Muscle of back (tissue), 13 donors: ENCODE measurements around the gene CACNB3. TPM values are rescaled to one million over a fixed set of nuclear protein-coding genes. Genes with fewer than 3 reads are reported as not detected.

Experiments used
- DNase-seq, 3 donors: peaks; one replicate each; pipeline versions ENCODE4 v3.0.0 to v3.0.0-alpha.2; 2013
- long read RNA-seq, 9 donors: transcript quantifications; one replicate each; lab custom pipeline, GENCODE V29; 2026
- polyA plus RNA-seq, 10 donors: library from polyadenylated mRNA; unstranded; fragments of 120-200 nt; gene quantifications; one replicate each; pipeline ENCODE4 v1.2.1, GENCODE V29; 2013; ENCODE audit not compliant: insufficient read length in 10 of 10

The CACNB3 gene
- polyA plus RNA-seq = 10 to 100 TPM; 13.4 to 27.0 (median 15.6) TPM
- long read RNA-seq, donor 1, partial matches to known transcripts = 0 of 2 reads
- long read RNA-seq, donor 1, other reads (novel, unspliced or antisense) = 0 of 2 reads
- long read RNA-seq, donor 2 = 0 reads
- long read RNA-seq, donor 3, partial matches to known transcripts = 0 of 1 reads
- long read RNA-seq, donor 3, other reads (novel, unspliced or antisense) = 0 of 1 reads
- long read RNA-seq, donor 4, partial matches to known transcripts = 0 of 3 reads
- long read RNA-seq, donor 4, other reads (novel, unspliced or antisense) = 0 of 3 reads
- long read RNA-seq, donor 5, partial matches to known transcripts = 0 of 2 reads
- long read RNA-seq, donor 5, other reads (novel, unspliced or antisense) = 0 of 2 reads
- long read RNA-seq, donor 6, partial matches to known transcripts = 0 of 1 reads
- long read RNA-seq, donor 6, other reads (novel, unspliced or antisense) = 0 of 1 reads
- long read RNA-seq, donor 7, partial matches to known transcripts = 0 of 2 reads
- long read RNA-seq, donor 7, other reads (novel, unspliced or antisense) = 0 of 2 reads
- long read RNA-seq, donor 8 = 0 reads
- long read RNA-seq, donor 9 = 0 reads

GRCh38 chr12:48817873-48818830, at the start of gene CACNB3:
Gene CACNB3 (plus strand): TSS chr12:48818496. CDS start chr12:48818930, 434 bp downstream.
- peak in 2 of 3 donors; percentile 66 to 87 for DNase-seq

DNA sequence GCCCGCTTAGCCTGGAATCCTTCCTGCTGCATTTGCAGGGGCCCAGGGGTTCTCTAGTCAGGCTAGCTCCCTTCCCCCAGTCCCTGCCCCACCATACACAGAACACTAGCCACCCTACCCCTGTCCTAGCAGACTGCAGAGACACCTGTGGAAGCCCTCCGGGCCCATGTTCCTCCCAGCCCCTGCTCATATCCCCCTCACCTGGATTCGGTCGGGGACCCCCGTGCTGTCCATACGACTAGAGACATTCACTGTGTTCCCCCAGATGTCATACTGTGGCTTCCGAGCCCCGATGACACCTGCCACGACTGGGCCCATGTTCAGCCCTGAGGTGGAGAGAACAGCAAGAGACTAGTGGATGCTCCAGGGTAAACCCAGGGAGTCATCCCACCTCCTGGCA, 49.6 kb upstream of the CACNB3 start:
- DNase-seq = no peak

GRCh38 chr12:48770756-48771155, 47.5 kb upstream of the CACNB3 start:
- DNase-seq = no peak

- no peak for DNase-seq
Observed at GRCh38 chr12:48771588-48772112, 46.6 kb upstream of the CACNB3 start.

DNA sequence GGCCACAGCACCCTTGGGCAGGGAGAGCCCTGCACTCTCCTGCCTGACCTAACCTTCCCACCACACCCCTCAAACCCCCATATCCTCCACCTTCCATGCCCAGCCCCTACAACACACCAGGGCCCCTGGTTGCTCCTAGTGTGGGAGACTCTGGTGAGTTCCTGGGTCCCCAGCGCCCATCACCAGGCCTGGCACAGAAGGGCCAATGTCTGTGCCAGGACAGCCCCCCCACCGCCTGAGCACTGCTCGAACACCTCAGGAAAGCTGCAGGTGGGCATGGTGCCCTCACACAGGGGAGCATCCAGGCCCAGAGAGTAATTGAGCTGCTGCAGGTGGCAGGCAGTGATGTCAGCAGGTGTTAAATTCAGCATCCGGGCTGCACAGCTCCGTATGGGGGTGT, 44.6 kb upstream of the CACNB3 start:
- no peak for DNase-seq

GRCh38 chr12:48774516-48774915, 43.8 kb upstream of the CACNB3 start:
- DNase-seq = no peak

DNA sequence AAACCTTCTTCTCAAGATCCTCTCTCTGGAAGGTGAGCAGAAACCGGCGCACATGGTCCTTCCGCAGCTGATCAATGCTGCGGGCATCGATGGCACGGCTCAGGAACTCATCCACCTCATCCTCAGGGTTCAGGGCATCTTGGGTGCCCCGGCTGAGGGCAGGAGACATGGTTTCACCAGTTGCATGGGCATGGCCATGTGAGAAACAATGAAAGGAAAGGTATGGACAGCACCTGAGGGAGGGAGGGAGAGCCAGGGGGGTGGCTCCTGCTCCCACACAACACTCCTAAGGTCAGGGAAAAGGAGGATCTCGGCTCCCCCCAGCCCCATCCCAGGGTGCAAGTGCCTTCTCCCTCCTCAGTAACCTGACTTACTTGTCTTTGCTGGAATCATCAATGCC, 43.0 kb upstream of the CACNB3 start:
- DNase-seq = no peak

GRCh38 chr12:48775991-48776649, 42.2 kb upstream of the CACNB3 start:
- no peak for DNase-seq

GRCh38 chr12:48776956-48777355, 41.3 kb upstream of the CACNB3 start:
- DNase-seq = no peak

- DNase-seq = no peak
Observed at GRCh38 chr12:48777501-48778400, 40.5 kb upstream of the CACNB3 start.

- DNase-seq = peak; percentile 47 to 89 (median 66)
Observed at GRCh38 chr12:48779869-48780268, 38.4 kb upstream of the CACNB3 start.

- DNase-seq = no peak
Observed at GRCh38 chr12:48780381-48781025, 37.8 kb upstream of the CACNB3 start.

- DNase-seq = no peak
Observed at GRCh38 chr12:48781750-48782456, 36.4 kb upstream of the CACNB3 start.

DNA sequence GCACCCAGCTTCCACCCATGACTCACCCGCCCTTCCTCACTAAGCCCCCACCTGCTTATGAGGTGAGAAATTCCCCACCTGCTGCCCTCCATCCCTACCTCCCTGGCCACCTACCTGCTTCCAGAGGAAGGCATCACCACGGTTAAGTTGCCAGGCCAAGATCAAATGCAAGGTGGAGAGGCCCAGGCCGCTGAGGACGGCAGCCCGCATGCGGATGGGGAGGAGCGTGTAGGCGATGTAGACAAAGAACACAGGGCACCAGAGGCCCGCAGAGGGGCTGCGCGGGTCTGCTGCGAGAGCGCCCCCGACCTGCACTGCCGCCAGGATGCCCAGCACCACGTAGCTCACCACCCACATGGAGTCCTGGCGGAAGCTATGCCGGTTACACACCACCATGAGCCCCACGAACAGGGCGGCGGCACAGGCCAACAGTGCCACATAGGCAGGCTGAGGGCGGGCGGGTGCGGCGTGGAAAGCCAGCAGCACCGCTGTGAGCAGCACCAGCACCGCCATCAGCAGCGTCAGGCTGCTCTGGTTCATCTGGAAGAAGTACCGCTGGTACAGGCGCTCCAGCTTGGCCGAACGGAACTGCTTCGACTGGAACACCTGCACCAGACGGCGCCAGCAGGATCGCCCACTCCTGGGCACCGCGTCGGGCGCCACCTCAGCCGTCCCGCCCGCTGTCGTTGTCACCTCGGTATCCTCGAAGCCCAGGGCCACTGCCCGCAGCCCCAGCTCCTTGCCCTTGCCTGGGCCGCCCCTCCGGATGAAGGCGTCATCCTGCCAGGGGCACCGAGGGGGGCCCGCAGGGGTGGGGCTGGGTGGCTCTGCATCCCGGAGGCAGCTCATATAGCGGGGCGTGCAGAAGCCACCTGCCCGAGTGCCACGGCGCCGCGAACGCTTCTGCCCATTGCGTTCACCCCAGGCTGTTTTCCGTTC, 35.6 kb upstream of the CACNB3 start:
- DNase-seq = no peak

DNA sequence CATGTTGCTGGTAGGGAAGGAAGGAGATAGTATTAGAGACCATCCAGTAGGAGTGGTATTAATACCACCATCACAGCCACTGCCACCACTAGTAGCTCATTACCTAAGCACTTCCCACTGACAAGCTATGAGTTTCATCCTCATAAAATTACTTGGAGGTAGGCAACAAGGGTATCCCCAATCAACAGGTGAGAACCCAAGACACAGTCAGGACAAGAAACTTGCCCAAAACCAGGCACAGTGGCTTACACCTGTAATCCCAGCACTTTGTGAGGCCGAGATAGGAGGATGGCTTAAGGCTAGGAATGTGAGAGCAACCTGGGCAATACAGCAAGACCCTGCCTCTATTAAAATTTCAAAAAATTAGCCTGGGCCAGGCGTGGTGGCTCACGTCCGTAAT, 34.9 kb upstream of the CACNB3 start:
- DNase-seq = no peak

DNA sequence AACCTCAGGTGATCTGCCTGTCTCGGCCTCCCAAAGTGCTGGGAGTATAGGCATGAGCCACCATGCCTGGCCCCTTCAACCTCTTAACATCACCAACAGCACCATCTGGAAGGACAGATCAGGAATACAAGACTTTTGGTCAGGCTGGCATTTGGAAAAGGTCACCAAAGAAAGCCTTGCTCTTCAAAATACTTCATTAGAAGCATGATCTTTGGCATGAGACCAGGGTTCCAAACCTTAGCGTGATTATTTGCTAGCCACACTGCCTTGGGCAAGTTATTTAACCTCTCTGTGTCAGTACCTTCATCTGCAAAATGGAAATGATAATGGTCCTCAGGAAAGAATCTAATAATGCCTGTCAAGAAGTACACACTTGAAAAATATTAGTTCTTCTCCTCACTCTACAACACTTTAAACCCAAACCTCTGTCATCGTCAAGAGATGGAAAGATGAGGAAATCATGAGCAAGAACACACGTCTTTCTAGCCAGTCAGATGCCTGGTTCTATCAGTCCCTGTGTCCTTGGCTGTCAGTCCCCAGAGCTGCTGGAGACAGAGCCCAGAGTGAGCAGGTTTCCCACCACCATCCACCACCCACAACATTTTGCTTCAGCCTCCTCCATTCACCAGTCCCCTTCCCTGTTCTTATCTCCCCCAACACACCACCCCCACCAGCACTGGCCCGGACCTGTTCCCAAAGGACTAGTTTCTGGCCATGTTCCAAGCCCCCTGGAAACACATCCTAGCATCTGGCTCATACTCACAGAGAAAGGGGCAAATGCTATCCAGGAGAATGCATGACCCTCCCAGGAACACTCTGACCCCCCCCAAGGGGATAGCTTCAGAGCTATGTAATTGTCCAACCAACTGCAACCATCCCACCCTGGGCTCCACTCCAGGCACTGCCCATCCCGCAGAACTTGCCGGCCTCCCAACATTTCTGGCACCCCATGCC, 31.4 kb upstream of the CACNB3 start:
- peak in 1 of 3 donors; percentile 34 for DNase-seq
